Epithelial cell of proximal tubule (primary cell): ENCODE results near the gene ST6GALNAC6. TPM values are rescaled to one million over a fixed set of nuclear protein-coding genes. Genes with fewer than 3 reads are reported as not detected.
"Not testable (repeated sequence)": the region's sequence is repeated elsewhere in the genome, so short reads cannot be mapped to it uniquely, and the experiment has no call there.

Experiments
- DNase-seq: peaks from one replicate; pipeline ENCODE4 v3.0.0-alpha.2; 2011; ENCODE audit warnings: low read depth
- H3K4me3 ChIP-seq: 2 replicates; pipeline ENCODE4 v1.5.1; 2011; ENCODE audit warnings: low read depth, mild to moderate bottlenecking, low read length
- total RNA-seq: library from RNA; depleted of rRNA; stranded (reverse); fragments of >200 nt; gene quantifications from 2 replicates; pipeline ENCODE4 v1.2.3, GENCODE V29; 2015
- TF ChIP-seq, protein P1 (sequence below): conservative IDR thresholded peaks from 2 replicates; pipeline ENCODE4 v1.5.1; 2012; ENCODE audit warnings: low read depth, mild to moderate bottlenecking, low read length

ST6GALNAC6 gene
- total RNA-seq, 1 donor from 2014 or later, result 23.5 TPM

DNA sequence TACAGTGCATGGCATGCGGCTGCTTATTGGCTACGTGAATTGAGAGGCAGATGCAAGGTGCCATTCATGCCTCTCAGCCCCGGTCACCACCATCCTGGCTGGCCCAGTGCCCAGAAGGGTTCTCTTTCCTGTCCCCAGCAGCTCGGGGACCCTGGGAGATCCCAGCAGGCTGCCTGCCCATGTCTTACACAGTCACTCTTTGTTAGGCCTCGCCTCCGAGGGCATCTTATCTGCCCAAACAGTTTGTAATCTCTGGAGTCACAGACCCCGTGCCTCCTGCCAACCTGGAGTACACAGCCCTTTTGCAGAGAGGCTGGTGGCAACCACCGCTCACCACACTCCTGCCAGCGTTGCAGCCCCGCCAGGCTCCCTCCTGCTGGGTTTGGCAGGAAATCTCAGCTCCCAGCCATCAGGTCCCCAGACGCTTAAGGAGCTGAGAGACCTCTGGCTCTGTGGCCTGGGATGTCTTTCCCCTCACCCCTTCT is 14.9 kb downstream of the ST6GALNAC6 start:
- no peak overlapping the region for H3K4me3 ChIP-seq
- TF ChIP-seq, protein P1, sequence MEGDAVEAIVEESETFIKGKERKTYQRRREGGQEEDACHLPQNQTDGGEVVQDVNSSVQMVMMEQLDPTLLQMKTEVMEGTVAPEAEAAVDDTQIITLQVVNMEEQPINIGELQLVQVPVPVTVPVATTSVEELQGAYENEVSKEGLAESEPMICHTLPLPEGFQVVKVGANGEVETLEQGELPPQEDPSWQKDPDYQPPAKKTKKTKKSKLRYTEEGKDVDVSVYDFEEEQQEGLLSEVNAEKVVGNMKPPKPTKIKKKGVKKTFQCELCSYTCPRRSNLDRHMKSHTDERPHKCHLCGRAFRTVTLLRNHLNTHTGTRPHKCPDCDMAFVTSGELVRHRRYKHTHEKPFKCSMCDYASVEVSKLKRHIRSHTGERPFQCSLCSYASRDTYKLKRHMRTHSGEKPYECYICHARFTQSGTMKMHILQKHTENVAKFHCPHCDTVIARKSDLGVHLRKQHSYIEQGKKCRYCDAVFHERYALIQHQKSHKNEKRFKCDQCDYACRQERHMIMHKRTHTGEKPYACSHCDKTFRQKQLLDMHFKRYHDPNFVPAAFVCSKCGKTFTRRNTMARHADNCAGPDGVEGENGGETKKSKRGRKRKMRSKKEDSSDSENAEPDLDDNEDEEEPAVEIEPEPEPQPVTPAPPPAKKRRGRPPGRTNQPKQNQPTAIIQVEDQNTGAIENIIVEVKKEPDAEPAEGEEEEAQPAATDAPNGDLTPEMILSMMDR, result no peak
- DNase-seq, result no peak

DNA sequence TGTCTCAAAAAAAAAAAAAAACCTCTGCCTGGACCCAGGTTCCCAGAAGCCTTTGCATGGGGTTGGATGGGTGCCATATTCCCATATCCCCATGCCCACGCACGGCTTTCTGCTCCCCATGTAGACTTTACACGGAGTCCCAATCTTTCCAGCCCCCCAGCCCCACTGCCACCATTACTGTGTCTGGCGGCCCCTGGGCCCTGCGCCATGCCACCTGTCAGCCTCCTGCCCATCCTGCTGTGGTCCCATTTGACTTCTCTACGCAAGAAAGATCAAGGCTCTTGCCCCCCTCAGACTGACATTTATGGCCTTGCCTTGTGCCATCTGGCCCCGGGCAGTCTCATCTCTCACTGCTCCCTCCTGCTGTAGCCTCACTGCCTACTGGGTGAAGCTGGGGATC is 15.4 kb downstream of the ST6GALNAC6 start:
- DNase-seq, result no peak
- no peak overlapping the region for H3K4me3 ChIP-seq
- TF ChIP-seq, protein P1, result no peak

DNA sequence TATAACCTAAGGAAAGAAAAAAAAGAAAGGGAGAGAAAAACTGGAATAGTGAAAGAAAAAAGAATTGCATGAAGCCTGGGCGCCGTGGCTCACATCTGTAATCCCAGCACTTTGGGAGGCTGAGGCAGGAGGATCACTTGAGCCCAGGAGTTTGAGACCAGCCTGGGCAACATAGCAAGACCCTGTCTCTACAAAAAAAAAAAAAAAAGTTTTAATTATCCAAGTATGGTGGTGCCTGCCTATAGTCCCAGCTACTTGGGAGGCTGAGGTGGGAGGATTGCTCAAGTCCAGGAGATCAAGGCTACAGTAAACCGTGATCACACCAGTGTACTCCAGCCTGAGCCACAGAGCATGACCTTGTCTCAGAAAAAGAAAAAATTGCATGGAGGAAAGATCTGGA is 17.7 kb downstream of the ST6GALNAC6 start:
- not testable (repeated sequence) for DNase-seq, H3K4me3 ChIP-seq

DNA sequence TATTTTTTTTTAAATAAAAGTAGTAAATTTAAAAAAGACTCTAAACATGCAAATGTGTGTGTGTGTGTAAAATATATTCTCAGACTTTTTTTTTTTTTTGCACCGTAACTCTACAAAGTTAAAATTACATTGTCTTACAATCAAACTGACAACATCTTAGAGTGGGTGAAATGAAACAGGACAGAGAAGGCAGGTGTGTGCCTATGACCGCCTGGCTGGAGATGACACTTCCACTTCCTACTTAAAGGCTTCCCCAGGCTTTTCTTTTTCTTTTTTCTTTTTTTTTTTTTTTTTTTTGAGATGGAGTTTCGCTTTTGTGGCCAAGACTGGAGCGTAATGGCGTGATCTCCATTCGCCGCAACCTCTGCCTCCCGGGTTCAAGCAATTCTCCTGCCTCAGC is 19.3 kb downstream of the ST6GALNAC6 start:
- TF ChIP-seq, protein P1, result no peak
- DNase-seq, result no peak
- H3K4me3 ChIP-seq, result no peak overlapping the region

DNA sequence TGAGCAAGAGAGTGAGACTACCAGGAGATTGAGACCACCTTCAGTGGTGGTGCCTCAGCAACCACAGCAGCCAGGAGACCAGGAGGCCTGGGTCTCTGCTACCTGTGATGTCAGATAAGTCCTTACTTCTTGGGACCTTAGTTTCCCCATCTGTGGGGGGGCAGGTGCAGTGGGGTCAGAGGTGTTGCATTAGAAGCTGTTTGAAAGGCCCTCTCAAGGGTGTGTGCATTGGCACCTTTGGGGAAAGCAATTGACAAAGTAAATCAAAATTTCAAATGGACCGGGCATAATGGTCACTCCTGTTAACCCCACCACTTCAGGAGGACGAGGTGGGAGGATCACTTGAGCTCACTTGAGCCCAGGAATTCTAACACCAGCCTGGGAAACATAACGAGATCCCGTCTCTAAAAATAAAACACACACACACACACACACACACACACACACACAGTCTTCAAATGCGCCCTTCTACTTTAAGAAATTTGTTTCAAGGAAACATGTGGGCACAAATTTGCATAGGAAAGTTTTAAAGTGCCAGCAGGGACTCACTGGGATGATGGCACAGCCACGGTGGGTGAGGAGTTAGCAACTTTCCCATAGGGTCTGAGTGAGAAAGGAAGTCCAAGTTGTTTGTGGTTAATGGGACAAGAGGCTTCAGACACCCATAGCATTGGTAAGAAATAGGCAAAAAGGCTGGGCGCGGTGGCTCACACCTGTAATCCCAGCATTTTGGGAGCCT is 20.6 kb downstream of the ST6GALNAC6 start:
- DNase-seq, result no peak
- no peak overlapping the region for H3K4me3 ChIP-seq
- TF ChIP-seq, protein P1, result no peak

DNA sequence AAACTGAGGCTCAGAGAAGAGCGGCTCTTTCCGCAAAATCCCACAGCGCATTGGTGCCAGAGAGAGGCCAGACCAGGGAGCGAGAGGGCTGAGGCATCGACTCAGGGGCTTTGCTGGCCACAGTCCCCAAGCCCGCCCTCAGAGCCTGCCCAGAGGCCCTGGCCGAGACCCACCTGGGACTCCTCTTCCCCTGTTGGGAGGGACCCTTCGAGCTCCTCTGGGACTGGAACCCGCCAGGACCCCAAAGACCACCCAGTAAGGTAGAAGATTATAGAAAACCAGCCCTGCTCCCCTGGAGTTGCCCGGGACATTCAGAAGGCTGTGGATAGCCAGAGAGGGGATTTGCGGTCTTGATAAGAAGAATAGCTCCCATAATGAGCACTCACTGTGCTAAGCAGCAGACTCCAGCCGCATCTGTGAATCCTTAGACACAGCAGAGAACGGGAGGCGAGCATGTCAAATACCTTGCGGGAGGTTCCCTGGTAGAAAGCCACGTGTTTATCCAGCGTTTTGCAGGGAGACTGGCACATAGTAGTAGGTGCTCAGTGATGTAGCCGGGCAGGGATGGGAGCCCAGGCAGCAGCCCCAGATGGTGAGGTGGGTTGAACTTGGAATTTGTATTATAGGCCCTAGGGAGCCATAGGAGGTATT is 21.3 kb downstream of the ST6GALNAC6 start:
- peak overlapping the region; percentile 57 for H3K4me3 ChIP-seq
- DNase-seq, result no peak
- TF ChIP-seq, protein P1, result no peak

DNA sequence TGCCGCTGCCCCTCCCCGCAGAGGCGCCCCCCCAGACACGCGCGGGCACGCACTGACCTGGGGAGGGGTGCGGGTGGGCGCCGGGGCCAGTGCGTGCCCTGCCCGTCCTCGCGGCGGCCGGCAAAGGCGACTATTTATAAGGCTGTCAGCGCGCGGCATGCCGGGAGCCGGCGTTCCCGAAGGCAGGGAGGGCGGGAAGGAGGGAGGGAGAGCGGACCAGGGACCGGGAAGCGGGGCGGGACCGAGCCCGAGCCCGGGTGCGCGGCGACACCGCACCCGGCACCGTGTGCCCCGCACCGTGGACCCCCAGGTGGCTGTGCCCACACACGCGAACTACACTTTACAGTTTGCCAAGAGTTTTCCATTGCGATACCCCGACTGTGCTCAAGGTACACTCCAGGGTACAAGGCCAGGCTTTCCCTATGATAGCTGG is 21.8 kb downstream of the ST6GALNAC6 start, which contains the start of gene AK1:
AK1 (minus strand) TSS at position 110 of the 433 bp plus-strand sequence. CDS start 3,058 bp downstream, outside the sequence.
- peak within 1 kb of the TSS; percentile 57 for H3K4me3 ChIP-seq
- TF ChIP-seq, protein P1, result no peak
- DNase-seq, result no peak
